PC-9 (cell line): ENCODE results near the gene WDR7. TPM values are rescaled to one million over a fixed set of nuclear protein-coding genes. Genes with fewer than 3 reads are reported as not detected.

Source experiments
- BruUV-seq: library from RNA; stranded (reverse); fragments of 400-500 nt; replicated peaks from 2 replicates; lab custom pipeline; 2021; lab: Mats Ljungman, UMichigan
- CTCF ChIA-PET: fragments of 300-600 bp; sonication (Branson Sonifier 250); formaldehyde crosslinking; loops from one replicate; lab custom pipeline; 2022; ENCODE audit warnings: antibody characterized with exemption; lab: Charles Lee
- POLR2A ChIA-PET: fragments of 300-600 bp; sonication (Branson Sonifier 250); formaldehyde crosslinking; loops from one replicate; lab custom pipeline; 2022; ENCODE audit warnings: antibody characterized with exemption; ENCODE audit not compliant: unreplicated experiment; lab: Charles Lee
- DNase-seq, 2 experiments: peaks; one replicate each; pipeline versions ENCODE4 v3.0.0 to v3.0.0-alpha.2; 2015 to 2022; ENCODE audit warnings: mixed read lengths in 1 of 2
- H2AFZ ChIP-seq: fragments of 200-600 bp; sonication (generic); 2 replicates; pipeline ENCODE4 v1.8.1; 2017; ENCODE audit warnings: antibody characterized with exemption
- H3F3A ChIP-seq: fragments of 200-600 bp; sonication (generic); 2 replicates; pipeline ENCODE4 v1.8.1; 2017; ENCODE audit warnings: antibody characterized with exemption, mild to moderate bottlenecking, low read depth; ENCODE audit not compliant: insufficient read depth
- H3K27ac ChIP-seq: fragments of 200-600 bp; sonication (generic); 2 replicates; pipeline ENCODE4 v1.6.1; 2016; ENCODE audit warnings: mixed run types
- H3K27me3 ChIP-seq: fragments of 200-600 bp; sonication (generic); 2 replicates; pipeline ENCODE4 v1.6.1; 2016; ENCODE audit warnings: low read depth, mixed run types; ENCODE audit not compliant: insufficient read depth
- H3K36me3 ChIP-seq: fragments of 200-600 bp; sonication (generic); 2 replicates; pipeline ENCODE4 v1.6.1; 2016; ENCODE audit warnings: low read depth, mixed run types
- H3K4me1 ChIP-seq: fragments of 200-600 bp; sonication (generic); replicated peaks from 2 replicates; pipeline ENCODE4 v1.6.1; 2016; ENCODE audit warnings: mixed run types; ENCODE audit not compliant: insufficient read depth
- H3K4me2 ChIP-seq: fragments of 200-600 bp; sonication (generic); 2 replicates; pipeline ENCODE4 v1.6.1; 2017; ENCODE audit warnings: mixed run types
- H3K4me3 ChIP-seq: fragments of 200-600 bp; sonication (generic); 2 replicates; pipeline ENCODE4 v1.6.1; 2016; ENCODE audit warnings: mixed run types
- H3K79me2 ChIP-seq: fragments of 200-600 bp; sonication (generic); 2 replicates; pipeline ENCODE4 v1.6.1; 2017; ENCODE audit warnings: low read depth, mixed run types
- H3K9me2 ChIP-seq: fragments of 200-600 bp; sonication (generic); 2 replicates; pipeline ENCODE4 v1.8.1; 2017; ENCODE audit warnings: mild to moderate bottlenecking; ENCODE audit not compliant: insufficient read depth
- H3K9me3 ChIP-seq: fragments of 200-600 bp; sonication (generic); 2 replicates; pipeline ENCODE4 v1.8.1; 2016; ENCODE audit warnings: low read depth; ENCODE audit not compliant: insufficient read depth
- H4K20me1 ChIP-seq: fragments of 200-600 bp; sonication (generic); 2 replicates; pipeline ENCODE4 v1.8.1; 2017; ENCODE audit not compliant: insufficient read depth
- EZH2 ChIP-seq: fragments of 200-600 bp; sonication (generic); IDR thresholded peaks from 2 replicates; pipeline ENCODE4 v1.8.0; 2017; ENCODE audit warnings: antibody characterized with exemption, low read depth
- intact Hi-C: fragments of 100-400 bp; cut with micrococcal nuclease; formaldehyde crosslinking; loops from one replicate; pipeline ENCODE4 v1.10.0; 2022; ENCODE audit not compliant: unreplicated experiment
- total RNA-seq: library from RNA; stranded (reverse); gene quantifications from 2 replicates; pipeline ENCODE4 v1.2.3, GENCODE V29; 2021
- TF ChIP-seq, protein P1 (sequence below): fragments of 200-600 bp; sonication (generic); conservative IDR thresholded peaks from 2 replicates; pipeline ENCODE4 v1.6.1; 2017; ENCODE audit warnings: mixed run types, antibody characterized with exemption, mild to moderate bottlenecking, moderate library complexity

The WDR7 gene
- total RNA-seq, 1 experiment from 2014 or later: 7.7 TPM

GRCh38 chr18:56641714-56642337 is 9.3 kb upstream of the WDR7 start:
- Histone ChIP-seq H3K9me3 (no peaks in the 10 kb centered on the region), H3K36me3 (no peaks in the 10 kb centered on the region), H3K79me2 (peaks cover 15% of the 10 kb centered on the region), H4K20me1 (peaks cover 9% of the 10 kb centered on the region), H3F3A (peaks cover 18% of the 10 kb centered on the region; the same call in 1 of the 2 replicates), H3K9me2 (no peaks in the 10 kb centered on the region), H3K4me2 (peak overlapping the region; percentile 29), H3K4me3 (no peak overlapping the region), H3K4me1 (peaks cover 18% of the 10 kb centered on the region), H3K27me3 (no peaks in the 10 kb centered on the region), H3K27ac (peak overlapping the region; percentile 57), H2AFZ (no peak overlapping the region)
- TF ChIP-seq, protein P1, sequence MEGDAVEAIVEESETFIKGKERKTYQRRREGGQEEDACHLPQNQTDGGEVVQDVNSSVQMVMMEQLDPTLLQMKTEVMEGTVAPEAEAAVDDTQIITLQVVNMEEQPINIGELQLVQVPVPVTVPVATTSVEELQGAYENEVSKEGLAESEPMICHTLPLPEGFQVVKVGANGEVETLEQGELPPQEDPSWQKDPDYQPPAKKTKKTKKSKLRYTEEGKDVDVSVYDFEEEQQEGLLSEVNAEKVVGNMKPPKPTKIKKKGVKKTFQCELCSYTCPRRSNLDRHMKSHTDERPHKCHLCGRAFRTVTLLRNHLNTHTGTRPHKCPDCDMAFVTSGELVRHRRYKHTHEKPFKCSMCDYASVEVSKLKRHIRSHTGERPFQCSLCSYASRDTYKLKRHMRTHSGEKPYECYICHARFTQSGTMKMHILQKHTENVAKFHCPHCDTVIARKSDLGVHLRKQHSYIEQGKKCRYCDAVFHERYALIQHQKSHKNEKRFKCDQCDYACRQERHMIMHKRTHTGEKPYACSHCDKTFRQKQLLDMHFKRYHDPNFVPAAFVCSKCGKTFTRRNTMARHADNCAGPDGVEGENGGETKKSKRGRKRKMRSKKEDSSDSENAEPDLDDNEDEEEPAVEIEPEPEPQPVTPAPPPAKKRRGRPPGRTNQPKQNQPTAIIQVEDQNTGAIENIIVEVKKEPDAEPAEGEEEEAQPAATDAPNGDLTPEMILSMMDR: no peak
- no peak for TF ChIP-seq EZH2
- ChIA-PET POLR2A (interaction anchor here (1.0 kb wide), 1 partner anchor 9 kb away, joined by 3 read pairs; the partner anchor contains the start of gene WDR7), CTCF (interaction anchor here (0.6 kb wide), 1 partner anchor 721 kb away, joined by 4 read pairs; no protein-coding TSS in a partner anchor)
- intact Hi-C loops: no loop called here
- BruUV-seq: no TSS peak
- peak in 1 of 2 experiments; percentile 42 for DNase-seq

DNA sequence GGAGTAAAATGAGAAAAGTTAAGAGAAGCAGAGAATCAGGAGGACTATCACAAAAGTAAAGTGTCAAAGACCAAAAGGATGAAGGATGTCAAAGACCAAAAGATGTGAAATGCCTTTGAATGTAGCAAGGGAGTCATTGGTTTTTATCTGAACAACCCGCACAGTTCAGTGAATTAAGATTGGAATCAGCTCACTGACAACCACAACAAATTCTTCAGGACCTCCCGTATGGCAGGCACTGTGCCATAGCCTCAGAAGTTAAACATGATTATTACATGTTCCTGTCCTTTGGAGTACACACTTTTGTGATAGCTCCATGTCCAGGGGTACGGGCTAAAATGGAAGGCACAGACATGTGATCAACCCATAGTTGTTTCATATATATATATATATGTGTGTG is 7.8 kb upstream of the WDR7 start:
- Histone ChIP-seq H3K79me2 (no peaks in the 10 kb centered on the region), H3K9me2 (no peaks in the 10 kb centered on the region), H3K9me3 (no peaks in the 10 kb centered on the region), H3K27ac (no peak overlapping the region), H3K27me3 (no peaks in the 10 kb centered on the region), H3K4me3 (no peak overlapping the region), H3K4me1 (peaks cover 18% of the 10 kb centered on the region), H3K4me2 (no peak overlapping the region), H3K36me3 (no peaks in the 10 kb centered on the region), H3F3A (peaks cover 18% of the 10 kb centered on the region; the same call in 1 of the 2 replicates), H4K20me1 (no peaks in the 10 kb centered on the region), H2AFZ (no peak overlapping the region)
- TF ChIP-seq EZH2: no peak
- TF ChIP-seq, protein P1: no peak
- CTCF ChIA-PET: no interaction called here
- DNase-seq: no peak
- intact Hi-C loops: no loop called here
- no TSS peak for BruUV-seq
- POLR2A ChIA-PET: no interaction called here

GRCh38 chr18:56645415-56646016 is 5.6 kb upstream of the WDR7 start:
- ChIA-PET POLR2A (no interaction called here), CTCF (no interaction called here)
- Histone ChIP-seq H3K36me3 (no peaks in the 10 kb centered on the region), H3K9me3 (no peaks in the 10 kb centered on the region), H3K4me2 (no peak overlapping the region), H2AFZ (no peak overlapping the region), H3F3A (peaks cover 11% of the 10 kb centered on the region; the same call in 1 of the 2 replicates), H3K4me1 (peaks cover 16% of the 10 kb centered on the region), H3K27me3 (no peaks in the 10 kb centered on the region), H3K79me2 (no peaks in the 10 kb centered on the region), H3K9me2 (no peaks in the 10 kb centered on the region), H4K20me1 (no peaks in the 10 kb centered on the region), H3K4me3 (no peak overlapping the region), H3K27ac (no peak overlapping the region)
- TF ChIP-seq, protein P1: peak; percentile 69; the same call in 1 of the 2 replicates
- TF ChIP-seq EZH2: no peak
- intact Hi-C loops: no loop called here
- BruUV-seq: no TSS peak
- DNase-seq: no peak
